Pons (tissue), 1 donor: ENCODE data around the gene UTS2B.

Experiments used
- DNase-seq: peaks from one replicate; pipeline ENCODE4 v3.0.0-alpha.2; 2016; ENCODE audit warnings: low spot score

Gene UTS2B

DNA sequence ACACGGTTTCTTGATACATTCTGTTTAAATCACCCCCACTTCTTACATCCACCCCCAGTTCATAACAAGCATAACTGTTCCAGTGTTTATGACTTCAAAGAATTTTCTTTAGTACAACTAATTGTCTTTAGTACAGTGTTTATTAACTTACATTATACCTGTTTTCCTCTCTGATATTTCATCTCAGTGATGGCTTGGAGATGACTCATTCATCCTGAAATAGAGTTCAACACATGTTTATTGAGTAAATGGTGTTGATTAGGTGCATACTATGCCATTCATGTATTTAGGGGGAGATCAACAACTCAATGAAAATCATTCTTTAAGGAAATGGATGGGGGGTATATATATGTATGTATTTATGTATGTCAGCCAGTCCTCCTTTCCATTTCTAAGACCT, 21.7 kb upstream of the UTS2B start:
- DNase-seq, result no peak

DNA sequence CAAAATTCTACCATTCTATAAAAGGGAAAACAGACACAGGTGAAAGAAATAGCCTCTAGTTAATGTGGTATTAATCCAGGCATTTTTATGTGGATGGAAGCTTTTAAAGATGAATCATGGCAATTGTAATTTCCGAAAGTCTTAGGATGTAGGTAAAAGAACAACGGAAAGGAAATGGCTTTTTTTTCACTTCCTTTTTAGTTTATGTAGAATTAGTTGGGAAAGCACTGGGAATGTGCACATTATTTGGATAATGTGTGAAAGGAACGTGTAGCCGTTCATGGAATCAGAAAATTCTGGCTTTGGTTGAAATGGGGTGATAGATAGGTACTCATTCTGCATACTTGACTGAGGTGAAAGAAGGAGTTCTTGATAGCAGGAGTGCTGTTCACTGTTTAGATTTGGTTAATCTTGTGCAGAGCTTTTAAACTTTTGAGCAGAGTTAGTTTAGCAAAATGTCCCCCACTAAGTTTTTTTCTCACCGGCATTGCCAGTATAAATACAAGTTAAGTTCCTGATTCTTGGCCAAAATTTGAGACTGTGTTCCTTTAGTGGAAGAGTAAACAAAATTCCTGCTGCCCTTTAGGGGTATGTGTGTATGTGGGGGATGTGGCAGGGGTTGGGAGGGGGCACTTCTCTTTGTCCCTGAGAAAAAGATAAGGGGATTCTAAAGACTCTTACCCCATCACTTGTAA, 20.2 kb upstream of the UTS2B start:
- DNase-seq, result no peak

DNA sequence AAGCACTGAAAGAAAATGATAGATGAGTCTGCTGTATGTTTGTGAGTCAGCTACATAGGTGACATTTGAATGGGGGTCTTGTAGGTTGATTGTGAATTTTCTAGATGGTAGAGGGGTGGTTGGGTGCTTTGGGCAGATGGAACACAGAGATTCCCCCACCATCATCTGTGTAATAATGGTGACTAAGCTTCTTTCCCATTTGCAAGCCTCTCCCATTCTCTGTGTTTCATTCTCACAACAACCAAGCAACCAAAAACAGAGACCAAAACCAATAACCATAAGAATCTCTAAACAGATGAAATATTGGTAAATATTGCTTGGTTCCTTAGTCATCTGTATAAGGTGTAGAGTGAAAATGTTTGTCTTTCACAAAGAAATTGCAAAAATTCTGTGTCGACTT, 17.8 kb upstream of the UTS2B start:
- no peak for DNase-seq

DNA sequence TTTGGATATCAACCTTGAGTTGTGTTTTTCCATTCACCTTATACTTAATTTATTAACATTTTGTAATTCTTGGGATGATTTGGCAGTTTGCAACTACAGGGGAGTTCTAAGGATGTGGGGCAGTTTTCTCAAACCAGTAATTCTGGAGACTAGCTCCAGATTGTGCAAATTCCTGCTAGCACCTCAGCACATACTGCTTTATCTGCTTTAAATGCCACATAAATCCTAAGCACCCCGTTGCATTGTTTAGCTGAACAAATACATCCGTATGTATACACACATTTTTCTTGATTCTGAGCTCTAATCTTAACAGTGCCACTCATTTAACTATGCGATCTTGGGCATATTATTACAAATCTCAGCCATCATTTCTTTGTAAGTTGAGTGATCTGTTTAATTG, 16.9 kb upstream of the UTS2B start:
- no peak for DNase-seq

DNA sequence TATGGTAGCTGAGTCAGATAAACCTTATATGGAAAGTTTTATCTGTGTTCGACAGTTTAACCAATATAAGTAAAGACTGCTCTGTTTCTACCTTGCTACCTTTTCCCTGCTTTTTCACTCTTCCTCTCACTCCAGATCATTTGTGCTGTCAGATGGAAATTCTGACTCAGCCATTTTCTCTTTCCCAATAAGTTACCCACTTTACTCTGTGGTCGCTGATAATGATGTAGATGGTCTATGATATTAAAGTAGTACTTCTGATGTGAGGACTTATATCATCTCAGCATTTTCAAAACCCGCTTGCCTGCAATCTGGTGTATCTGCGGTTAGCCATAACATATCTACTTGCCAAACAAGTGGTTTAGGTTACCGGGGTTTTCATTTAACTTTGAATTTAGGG, 15.0 kb upstream of the UTS2B start:
- DNase-seq, result no peak

DNA sequence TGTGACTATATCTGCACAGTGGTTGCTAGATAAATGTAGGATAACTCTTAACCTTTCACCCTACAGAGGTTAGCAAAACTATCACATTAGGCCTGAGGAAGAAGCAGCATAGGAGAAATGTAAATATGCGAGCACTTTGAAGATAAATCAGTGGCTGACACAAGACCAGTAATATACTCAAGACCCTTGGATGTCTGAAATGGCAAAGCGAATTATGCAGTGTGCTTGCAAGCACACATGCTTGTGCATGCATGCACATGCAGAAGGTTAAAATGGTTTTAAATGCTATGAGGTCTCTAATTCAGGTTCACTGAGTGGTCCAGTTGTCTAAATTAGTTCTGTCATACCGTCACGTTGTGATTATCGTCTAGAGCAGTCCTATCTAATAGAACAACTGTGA, 13.6 kb upstream of the UTS2B start:
- no peak for DNase-seq

DNA sequence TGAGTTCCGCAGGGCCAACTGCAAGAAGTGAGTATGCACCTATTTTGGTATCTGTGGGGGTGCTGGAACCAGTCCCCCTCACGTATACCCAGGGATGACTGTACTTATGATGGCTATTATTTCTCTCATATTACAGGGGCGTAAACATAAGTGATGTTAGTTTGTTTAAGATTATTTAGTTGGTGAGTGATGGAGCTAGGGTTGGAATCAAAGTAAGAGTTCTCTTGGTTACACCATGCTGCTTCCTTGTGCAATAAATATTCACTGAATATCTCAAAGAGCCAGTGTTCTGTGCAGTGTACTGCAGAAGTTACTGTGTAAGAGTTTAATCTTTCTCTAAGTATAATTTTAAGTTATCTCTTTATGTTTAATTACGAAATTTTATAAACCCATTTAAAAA, 12.8 kb upstream of the UTS2B start:
- no peak for DNase-seq

DNA sequence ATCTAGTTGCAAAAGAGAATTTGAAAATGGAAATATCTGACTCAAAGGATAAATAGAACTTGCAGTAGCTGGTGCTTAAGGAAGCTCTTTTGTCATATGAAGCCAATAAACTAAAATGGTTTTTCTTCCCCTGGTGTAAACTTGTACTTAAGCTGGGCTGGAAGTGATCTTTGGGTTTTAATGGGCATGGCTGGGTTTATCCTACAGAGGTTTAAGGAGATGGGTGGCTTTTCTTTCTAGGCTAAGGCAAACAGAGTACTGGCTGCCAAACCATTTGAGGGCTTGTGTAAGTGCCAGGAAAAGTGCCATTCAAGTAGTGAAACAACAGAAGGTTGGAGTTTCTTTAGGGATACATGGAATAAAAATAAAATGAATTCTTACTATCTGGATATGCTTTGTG, 12.1 kb upstream of the UTS2B start:
- no peak for DNase-seq

DNA sequence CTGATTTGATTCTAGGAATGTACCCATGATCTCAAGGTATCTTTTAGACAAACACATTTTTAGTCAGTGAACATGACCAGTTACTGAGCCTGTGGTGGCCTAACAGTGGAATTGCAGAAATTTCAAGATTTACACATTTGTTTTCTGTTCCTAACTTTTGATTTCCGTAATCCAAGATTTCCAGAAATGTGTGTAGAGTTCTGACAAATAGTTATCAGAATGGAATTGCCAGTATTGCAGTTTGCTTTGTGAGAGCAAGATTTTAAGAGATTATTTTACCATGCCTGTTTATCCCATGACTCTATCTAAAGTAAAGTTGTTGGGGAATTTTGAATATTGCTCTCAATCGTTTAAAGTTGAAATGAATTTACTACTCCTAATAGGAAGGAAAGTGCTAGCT, 11.7 kb upstream of the UTS2B start:
- DNase-seq, result no peak

DNA sequence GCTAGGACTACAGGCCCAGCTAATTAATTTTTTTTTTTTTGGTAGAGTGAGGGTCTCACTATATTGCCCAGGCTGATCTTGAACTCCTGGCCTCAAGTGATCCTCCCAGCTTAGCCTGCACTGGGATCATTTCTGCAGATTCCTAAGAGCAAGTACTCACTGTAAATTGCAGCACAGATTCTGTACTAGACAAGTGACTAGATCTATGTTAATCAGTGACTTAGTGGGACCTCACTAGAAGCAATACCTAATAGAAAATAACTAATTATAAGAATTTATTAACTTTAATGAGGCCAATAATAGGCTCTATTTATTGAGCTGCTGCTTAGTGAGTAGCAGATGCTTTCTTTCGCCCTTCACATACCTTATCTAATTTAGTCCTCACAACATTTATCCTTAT, 10.6 kb upstream of the UTS2B start:
- no peak for DNase-seq

DNA sequence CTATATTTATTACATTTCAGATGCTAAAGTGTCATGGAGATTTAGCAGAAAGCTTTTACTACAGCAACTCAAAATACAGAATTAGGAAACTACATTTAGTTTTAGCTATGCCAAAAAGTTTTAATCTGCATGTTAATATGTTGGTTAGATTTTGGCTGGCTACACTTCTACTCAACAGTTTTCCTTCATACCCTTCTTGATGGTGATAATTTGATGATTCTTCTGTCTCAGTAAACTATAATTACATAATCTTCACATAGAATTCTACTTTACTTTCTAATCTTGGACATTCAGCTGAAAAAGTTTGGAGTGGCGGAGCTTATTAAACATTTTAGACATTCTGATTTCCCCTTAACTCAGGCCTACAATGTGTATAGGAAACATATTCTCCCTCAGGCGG, 10.0 kb upstream of the UTS2B start:
- DNase-seq, result no peak

DNA sequence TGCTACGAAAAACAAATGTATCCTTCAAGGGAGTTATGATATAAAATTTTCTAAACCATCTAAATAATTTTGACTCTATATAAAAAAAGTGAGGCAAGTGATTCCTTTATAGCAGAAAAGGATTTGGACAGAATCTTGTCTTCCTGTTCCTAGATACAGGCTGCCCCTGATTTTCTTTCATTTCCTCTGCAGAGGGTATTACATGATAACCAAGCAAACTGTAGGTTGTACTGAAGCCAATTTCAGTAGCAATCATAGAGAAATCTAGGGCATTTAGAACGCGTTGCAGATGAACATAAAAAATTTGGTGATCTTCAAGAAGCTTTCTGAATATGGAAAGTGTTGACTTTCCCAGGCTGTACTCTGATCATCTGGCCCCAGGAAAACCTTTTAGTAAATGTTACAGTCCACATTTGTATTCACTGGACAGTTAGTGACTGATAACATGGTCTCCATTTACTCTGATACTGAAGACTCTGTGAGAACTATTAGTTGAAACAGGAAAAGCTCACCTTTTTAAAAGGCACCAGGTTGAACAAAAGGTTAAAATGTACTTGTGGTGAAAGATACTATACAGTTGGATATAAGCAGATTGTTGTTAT, 9.1 kb upstream of the UTS2B start:
- DNase-seq, result no peak

DNA sequence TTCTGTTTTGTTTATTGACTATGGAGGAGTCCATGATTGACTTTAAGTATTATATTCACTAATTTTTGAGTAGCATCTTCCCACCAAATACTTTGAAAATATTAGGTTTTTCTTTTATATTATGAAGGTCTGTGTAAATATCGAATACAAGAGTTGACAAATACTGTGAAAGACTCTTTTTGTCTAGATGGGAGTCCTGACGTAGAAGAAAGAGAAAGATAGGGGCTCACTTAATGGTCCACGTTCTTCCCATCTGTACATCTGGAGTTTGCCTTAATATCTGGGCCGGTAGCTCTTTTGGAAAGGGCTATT, 7.8 kb upstream of the UTS2B start:
- DNase-seq, result no peak

DNA sequence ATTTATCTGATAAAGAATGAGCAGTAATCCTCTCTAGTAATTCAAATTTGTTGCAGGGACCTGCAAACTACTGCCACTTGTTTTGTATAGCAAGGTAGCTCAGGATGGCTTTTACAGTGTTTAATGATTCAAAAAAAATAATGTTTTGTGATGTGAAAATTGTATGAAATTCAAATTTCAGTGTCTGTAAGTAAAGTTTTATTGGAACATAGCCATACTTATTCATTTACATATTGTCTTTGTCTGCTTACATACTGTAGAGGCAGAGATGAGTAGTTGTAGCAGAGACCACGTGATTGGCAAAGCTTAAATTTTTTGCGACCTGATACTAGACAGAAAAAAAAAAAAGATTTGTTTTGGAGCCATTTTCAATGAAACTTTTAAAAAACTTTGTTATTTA, 6.5 kb upstream of the UTS2B start:
- DNase-seq, result no peak

DNA sequence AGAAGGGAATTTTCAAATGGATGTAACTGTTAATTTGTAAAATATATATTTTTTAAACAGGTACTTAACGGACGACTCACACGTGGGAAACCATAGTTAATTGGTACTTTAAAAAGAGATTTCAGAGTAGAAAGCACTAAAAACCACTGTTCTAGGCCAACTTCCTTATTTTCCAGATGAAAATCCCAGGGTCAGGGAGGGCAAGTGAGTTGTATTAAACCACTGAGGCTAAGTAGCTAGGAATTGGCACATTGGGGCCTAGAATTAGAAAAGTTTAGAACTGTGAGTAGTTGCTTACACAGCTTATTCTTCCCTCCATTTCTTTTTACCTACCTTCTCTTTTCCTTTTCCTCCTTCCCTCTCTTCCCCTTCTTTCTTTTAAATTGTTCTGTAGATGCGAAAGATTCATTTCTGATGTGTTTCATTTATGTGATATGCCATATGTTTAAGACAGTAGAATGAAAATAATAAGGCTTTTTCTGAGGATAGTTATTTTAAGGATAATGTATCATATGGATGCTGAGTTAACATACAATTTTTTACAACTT, 4.1 kb upstream of the UTS2B start:
- no peak for DNase-seq

DNA sequence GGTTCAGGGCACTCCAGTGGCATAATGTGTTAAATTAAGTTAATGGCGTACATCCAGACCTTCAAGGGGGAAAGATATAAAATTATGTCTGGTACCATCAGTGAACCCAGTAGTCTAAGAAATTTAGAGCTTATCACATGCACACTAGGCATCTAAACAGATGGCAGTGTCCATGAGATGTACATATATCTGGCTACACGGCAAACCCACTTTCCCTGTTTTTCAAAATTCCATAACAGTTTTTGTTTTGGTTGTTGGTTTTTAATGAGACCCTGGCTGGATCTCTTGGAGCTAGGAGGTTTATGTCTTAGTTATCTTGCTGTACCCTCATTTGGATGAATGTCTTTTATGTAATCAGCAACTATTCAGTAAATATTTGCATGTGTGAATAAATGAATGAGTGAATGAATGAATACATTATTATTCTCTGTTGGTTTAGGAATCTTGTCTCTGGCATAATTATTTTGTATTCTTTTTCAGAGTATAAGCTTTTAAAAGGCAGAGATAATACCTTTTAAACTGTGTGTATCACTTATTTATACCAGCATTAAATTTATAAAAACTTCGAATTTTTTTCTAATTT, 3.1 kb upstream of the UTS2B start:
- DNase-seq, result no peak

DNA sequence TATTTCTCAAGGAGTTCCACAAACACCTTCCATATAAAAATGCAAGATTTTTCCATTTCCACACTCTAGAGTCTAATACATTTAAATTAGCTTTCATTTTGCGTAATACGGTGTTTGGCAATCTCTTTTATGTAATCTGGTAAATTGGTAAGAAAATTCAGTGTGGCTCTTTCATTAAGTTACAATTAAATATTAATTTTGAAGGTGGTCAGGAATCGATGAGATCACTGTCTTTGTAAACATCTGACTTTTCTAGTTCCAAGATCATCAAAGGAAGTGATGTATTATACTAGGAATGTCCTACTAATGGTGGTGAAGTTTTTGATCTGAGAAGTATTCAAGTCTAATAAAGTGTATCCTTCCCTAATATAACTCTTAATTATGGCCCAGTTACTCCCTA, 1.1 kb upstream of the UTS2B start:
- no peak for DNase-seq

DNA sequence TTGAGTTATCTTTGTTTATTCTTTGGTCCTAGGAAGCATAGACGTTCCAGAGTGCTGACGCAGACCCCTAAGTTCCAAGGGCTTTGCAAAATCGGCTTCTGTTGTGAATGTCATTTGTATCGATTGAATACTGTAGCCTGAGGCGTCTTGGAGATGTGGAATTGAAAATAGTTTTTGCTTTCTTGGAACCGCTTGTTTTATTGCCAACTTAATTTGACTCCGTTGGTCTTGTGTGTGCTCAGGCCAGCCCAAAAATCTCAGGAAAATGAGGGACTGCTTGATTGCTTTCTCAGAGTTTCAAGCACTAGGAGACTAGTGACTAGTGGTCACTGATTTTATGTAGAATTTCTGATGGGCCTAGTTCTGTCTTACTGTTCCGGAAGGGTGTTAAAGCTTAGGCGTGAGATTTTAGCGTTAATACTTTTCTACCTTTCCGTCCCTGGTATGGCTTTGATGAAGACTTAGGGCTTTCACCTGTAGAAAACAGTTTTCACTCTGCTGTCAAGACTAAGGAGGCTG, 263 bp upstream of the UTS2B start:
- peak; percentile 52 for DNase-seq

DNA sequence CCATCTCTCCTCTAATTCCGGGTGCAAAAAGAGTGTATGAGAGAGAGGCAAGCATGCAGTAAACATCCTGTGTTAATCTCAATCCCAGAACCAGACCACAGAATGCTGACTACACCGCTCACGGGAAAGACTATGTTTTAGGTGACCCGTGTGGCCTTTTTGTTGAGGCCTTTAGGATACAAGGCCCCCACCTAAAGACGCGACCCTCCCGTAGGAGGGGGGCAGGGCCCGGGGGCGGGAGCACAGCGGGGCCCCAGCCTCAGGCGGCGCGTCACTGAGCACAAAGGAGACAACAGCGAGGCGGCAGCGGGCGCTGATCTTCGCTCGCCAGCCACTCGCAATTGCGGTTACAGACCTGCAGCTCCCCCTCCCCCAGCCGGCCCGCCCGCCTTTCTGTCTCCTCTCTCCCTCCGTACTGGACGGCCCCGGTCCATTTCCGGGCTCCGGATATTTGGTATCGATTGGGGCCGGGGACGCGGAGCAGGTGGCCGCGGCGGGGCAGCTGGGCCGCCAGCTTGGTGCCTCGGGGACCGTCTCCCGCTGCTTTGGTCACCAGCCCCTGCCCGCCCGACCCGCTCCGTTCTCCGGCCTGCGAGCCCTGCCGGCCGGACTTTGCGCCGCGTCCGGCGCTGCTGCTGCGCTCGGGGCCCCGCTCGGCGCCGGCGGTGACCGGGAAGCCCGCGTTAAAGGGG, 1.2 kb downstream of the UTS2B start, which contains the start of gene CCDC50:
TSS of gene CCDC50 (plus strand) at position 433 of the 692 bp plus-strand sequence. CDS start 281 bp downstream, outside the sequence.
- peak; percentile 56 for DNase-seq

DNA sequence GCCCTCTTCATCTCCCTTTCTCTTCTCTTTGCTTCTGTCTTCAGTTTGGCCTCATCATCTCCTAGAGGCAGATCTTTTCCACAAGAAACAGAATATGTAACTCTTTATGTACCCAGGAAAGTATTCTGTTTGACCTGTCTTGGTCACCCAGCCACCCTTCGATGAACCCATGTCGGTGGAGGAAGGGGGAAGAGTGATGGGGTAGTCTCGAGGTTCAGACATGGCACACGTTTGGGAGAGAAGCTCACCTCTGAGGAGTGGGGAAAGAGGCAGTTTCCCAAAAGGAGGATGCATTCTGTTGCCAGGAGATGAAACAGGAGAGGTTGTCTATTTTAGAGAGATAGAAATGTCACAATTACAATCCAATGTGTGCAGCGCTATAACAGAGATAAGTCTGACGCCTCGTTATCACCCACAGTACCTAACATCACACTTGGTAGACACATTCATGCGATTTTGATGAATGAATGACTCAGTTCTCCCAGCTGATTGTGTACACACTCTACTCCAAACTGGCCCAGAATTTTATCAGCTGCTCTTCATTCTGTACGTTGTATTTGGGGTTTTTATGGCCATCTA, 1.9 kb downstream of the UTS2B start:
- peak; percentile 46 for DNase-seq

DNA sequence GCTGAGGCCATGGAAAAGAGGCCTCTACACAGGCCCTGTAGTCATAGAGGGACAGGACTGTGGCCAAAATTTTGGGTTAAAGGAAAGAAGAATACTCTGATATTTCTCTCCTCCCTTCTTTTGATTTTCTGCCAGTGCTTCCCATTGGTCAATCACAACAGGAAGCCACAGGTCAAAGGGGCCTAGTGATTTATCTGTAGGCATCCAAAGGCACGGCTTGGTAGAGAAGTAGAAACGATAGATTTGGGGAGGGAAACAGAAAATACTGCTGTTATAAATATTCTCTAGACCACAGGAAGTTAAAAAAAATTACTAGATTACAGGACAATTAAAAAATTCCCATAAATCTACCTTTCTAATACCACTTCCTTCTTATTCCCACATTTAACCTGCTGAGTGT, 2.8 kb downstream of the UTS2B start:
- no peak for DNase-seq

DNA sequence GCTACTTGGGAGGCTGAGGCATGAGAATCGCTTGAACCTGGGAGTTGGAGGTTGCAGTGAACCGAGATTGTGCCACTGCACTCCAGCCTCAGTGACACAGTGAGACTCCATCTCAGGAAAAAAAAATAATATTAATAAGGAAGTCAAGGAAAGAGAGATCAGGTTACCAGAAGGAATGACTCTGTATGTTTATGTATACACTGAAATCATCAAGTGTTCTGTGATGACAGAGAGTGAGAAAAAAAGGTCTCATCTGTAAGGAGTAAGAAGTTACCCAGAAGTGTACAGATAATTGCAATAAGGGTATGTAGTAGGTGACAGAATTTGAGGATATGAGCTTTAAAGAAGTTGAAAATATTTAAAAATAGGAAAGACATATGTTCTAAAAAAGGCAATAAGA, 5.4 kb downstream of the UTS2B start:
- DNase-seq, result no peak
